HG02571 (cell line): ENCODE data around the gene NAIF1.
"Not testable (repeated sequence)": the region's sequence is repeated elsewhere in the genome, so short reads cannot be mapped to it uniquely, and the experiment has no call there.

ENCODE experiments used
- ATAC-seq: cut with Tn5 transposase; IDR thresholded peaks from one replicate; pipeline ENCODE4 v1.9.1; 2021; ENCODE audit warnings: mild to moderate bottlenecking, moderate library complexity; ENCODE audit not compliant: unreplicated experiment

The NAIF1 gene

DNA sequence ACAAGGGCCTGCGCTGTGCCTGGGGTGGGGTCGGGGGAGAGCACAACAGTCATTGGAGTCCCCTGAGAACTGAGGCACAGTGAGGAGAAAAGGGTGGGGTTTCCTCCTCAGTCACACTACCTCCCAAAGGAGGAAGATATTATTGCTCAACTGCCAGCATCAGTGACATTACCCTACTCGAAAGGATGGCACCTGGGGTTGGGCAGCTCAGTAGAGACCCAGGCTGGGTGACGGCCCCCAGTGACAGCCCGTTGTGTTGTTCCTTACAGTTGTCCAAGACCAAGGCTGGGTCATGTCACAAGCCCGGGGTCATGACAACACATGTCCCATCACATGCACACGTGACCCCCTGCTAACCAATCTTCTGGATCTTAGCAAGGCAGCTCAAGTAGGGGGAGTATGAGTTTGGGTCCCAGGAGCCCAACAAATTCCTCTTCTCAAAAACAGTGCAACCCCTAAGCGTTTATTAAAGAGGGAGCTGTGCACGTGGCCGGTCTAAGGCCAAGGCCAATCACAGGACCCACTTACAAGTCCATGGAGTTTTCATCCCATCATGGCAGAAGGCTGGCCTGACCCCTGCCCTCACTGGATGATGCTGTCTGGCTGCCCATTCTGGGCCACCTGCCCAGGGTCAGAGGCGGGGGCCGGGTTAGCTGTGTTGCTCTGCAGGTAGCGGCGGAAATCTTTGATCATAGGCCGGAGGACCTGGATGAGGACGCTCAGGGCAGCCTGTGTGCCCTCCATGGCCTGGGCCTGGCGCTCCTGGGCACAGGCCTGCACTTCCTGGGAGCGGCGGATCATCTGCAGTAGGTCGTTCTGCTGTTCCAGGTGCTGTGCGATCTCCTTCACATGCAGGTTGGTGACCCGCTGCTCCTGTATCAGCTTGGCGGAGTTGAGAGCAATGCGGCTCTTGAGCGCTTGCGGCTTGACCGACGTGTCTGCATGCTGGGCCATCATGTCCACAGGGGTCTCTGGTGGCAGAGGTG is 4.0 kb downstream of the NAIF1 start:
- ATAC-seq, result no peak

DNA sequence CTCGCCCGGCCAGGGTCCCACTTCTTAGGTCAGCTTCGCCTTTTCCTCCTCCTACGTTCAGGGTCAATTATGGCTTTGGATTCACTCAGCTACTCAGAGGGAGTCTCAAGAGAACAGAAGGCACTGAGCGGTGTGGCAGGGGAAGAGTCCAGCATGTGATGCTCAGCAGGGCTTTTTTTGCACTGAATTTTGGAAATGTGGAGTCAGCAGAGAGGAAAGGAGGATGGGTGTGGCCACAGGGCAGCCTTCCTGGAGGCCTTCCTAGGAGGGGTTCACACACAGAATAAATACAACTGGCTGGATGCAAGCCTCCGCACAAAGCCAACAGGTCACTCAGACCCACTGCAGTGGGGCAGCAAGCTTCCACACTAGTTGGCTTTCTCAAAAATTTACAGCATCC is 4.8 kb downstream of the NAIF1 start:
- no peak for ATAC-seq

DNA sequence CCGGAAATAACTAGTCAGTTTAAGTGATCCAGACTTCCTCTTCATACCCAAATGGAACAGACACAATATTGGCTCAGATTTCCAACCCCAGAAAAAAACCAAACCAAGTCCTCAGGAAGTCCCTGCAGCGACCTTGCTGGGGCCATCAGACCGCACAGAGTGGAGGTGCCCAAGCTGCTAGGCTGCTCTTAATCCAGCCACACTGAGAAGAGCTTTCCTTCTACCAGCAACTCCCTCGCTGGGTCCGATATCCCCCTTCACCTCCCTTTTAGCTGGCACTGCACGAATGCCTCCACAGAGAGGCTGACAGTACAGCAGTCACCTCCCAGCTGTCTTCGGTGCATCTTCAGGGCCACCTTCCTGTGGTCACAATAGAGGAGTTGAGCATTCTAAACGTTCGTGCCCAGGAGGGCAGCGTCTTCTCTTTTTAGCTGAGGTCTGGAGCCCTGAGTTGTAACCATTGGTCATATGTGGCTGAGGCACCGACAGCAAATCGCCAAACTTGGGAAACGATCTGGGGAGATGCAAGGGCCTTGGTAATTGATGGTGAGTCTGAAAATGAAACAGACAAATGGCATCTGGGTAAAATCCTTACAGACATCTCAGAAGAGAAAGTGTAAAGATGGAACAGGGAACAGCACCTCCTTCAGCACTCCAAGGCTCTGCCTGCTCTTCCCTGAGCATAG is 5.7 kb downstream of the NAIF1 start:
- ATAC-seq, result no peak

DNA sequence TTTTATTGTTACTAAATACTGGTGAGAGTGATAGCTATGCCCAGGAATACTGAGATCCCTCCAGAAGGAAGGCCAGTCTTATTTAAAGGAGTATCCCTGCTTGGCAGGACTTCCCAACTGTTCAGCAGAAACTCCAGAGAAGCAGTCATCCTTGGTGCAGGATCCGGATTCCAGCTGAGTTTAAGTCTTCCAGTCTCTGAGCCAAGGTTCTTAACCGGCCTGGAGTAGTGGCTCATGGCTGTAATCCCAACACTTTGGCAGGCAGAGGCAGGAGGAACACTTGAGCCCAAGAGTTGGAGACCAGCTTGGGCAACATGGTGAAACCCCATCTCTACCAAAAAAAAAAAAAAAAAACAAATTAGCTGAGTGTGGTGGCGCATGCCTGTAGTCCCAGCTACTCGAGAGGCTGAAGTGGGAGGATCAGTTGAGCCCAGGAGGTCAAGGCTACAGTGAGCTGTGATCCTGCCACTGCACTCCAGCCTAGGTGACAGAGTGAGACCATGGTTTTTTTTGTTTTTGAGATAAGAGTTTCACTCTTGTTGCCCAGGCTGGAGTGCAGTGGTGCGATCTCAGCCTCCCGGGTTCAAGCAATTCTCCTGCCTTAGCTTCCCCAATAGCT is 7.6 kb downstream of the NAIF1 start:
- ATAC-seq, result no peak

DNA sequence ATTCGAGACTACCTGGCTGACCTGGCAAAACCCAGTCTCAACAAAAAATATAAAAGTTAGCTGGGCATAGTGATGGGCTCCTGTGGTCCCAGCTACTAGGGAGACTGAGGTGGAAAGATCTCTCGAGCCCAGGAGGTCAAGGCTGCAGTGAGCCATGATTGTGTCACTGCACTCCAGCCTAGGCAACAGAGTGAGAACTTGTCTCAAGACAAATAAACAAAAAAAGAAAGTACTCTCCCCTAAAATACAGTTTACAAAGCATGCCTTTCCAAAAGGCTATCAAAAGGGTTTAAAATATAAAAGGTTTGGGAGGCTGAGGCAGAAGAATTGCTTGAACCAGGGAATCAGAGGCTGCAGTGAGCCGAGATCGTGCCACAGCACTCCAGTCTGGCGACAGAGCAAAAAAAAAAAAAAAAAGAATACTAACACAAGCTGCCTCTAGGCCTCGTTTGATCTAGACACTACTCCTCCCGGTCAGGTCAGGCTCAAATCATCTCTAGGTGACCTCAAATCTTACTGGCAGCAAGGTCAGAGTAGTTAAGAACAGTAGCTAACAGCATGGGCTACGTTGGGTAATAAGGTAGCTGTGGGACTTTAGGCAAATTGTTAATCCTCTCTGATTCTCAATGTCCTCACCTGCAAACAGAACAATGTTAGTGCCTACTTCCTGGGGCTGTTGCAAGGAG is 9.3 kb downstream of the NAIF1 start:
- ATAC-seq, result no peak

DNA sequence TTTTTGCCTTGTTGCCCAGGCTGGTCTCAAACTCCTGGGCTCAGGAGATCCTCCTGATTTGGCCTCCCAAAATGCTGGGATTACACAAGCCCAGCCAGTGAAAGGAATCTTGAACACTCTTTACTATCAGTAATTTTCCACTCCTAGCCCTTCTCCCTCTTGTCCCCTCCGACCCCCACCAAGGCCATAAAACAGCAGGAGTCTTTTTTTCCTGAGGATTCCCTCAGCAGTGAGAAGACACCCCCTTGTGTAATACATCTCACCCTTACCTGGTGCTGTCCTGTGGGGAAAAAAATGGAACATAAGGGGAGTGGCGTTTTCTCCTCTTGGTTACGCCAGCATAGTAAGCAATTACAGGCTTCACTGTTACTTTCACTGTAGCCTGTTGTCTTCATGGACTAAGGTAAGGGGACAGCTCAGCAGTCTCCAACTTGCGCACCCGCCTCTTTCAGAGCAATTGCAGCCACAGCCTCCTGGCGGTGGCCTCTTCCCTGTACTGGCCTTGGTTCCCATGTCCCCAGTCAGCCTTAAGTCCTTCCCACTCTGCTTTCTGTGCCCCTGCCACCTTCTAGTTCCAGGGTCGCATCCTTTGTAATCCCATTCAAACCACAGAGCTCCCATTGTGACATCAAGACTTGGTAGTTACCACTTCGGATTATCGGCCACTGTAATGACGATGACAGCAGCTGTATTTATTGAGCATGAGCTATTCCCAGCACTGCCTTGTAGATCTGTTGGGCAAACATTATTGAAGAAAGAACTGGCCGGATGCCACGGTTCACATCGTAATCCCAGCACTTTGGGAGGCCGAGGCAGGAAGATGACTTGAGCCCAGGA is 10.0 kb downstream of the NAIF1 start:
- no peak for ATAC-seq

DNA sequence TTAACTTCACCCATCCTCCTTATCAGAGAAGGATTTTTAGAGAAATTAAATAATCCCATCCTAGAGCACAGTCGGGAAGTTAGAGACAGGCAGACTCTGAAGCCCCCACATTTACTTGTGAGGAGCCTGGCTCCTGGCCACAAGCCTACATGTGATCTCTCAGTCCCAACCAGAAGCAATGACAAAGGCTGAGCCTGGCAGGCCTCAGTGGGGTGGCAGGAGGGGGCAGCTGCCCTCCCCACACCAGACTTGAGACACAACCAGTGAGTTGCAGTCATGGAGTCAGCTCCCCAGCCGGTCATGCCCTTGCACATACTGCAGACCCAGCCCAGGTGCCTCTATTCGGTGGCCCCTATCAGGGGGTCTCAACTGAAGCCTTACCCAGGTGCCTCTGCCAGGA is 11.0 kb downstream of the NAIF1 start:
- no peak for ATAC-seq

DNA sequence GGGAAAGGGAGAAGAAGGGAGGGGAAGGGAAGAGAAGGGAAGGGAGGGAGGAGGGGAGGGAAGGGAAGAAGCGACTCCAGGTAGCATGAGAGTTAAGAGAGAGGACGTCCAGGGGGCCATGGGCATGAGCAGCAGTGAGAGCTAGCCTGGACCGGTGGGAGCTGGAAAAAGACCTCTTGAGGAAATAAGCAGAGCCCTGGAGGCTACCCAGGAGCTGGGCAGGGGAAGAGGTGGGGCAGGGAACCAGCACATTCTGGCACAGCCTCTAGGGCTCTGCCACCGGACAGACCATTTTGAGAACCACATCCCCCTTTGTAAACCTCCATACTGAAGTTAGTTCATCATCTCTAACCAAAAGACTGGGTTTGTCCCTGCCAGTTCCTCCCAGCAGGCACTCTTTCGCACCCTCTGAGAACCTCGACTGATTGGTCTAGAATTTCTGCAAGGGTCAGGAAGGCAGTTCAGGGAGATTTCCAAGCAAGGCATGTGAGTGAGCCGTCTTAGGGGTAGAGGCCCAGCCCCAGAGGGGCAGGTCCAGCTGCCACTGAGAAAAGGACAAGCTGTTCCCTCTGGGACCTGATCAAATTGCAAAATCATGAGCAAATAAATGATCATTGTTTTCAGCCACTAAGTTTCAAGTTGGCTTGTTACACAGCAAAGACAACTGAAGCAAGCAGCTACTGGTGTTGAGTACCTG is 11.6 kb downstream of the NAIF1 start:
- no peak for ATAC-seq

DNA sequence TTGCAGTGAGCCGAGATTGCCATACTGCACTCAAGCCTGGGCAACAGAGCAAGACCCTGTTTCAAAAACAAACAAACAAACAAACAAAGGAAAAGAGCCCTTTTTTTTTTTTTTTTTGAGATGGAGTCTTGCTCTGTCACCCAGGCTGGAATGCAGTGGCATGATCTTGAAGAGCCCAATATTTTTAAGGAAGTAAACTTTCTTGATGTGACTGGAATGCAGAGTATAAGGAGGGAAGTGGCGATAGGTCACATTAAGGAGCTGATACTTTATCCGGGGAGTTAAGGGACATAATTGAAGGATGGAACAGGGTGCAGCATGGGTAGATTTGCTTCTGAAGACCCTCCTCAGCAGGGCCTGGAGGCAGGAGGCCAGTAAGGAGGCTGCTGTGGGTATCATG is 13.0 kb downstream of the NAIF1 start:
- ATAC-seq, result no peak

DNA sequence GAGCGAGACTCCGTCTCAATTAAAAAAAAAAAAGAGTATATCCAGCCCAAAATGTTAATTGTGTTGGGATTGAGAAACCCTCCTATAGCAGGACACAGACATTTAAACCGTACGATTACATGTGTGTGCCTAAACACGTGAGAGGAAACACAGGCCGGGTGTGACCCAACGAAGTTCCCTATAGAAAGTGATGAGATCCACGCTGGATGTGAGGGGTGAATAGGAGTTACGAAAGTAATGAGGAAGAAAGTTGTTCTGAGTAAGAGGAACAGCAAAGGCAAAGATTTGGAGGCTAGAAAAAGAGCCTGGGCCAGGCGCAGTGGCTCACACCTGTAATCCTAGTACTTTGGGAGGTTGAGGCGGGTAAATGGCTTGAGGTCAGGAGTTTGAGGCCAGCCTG is 13.6 kb downstream of the NAIF1 start:
- ATAC-seq, result no peak

DNA sequence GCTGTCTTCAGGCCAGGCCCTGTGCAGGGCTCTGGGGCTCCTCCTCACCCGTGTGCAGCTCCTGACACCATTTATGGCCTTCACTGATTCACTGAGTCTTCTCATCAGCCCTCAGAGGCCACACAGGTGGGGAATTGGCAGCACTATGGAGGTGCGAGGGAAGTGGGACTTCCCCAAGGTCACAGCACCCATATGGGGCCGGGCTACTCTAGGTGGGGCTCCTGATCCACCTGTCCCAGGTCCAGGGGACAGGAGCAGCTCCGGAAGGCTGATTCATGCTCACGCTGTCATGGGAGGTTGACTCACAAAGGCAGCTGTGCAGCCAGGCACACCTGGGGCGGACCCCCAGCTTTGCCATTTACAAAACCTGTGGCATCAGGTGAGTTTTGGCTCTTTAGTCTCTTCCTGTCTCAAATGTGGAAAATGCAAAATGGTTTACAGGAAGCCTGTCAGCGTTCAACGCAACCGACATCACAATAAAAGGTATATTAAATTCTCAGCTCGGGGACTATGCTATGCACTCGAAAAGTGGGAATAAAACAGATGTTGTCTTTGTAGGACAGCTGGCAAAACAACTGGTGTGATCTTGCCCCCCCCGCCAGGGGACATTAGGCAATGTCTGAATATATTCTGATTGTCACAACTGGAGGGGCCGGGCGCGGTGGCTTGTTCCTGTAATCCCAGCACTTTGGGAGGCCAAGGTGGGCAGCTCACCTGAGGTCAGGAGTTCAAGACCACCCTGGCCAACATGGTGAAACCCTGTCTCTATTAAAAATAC is 15.0 kb downstream of the NAIF1 start:
- no peak for ATAC-seq

DNA sequence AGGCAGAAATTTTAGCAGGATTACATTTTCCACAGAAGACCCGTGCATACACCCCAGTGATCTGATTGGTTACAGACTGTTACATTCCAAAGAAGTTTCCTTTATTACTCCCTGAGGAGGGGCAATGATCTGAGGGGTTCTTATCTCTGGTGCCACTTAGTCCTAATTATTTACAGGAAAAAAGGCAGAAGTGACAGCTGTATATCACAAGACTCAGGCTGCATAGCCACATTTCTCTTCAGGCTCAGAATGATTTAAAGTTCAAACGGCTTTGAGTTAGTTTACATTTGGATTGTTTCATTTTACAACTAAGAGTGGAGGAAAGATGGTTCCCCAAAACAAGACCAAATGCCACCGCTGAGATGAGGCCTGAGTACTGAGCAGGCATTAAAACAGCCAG is 17.3 kb downstream of the NAIF1 start:
- no peak for ATAC-seq

DNA sequence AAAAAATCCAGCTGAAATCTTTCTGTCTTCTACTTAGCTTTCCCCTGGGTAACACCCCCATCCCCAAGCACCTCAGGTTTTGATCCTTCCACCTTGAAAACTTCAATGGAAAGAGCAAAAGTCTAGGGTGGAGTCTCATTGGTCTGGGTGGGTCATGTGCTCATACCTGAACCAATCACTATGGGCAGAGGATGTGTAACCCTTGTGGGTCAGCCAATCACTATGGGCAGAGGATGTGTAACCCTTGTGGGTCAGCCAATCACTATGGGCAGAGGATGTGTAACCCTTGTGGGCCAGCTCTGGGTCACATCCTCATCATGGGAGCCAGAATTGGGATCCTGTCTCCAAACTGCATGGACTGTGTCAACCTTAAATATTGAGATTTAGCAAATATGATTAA is 18.5 kb downstream of the NAIF1 start:
- ATAC-seq, result no peak

DNA sequence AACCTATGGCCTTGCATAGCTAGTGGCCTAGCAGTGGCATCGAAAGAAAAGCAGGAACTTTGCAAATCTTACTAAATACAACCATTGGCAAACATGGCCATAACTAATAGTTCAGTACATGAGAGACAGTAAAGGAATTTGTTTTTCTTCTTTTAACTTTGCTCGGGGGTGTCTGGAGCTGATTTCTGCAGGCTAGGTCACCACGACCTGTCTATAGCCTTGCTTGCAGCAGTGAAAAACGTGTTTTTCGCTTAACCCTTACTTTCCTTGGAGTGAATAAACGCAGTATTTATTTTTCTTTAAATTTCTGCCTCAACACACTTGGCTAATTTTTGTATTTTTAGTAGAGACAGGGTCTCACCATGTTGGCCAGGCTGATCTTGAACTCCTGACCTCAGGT is 19.9 kb downstream of the NAIF1 start:
- ATAC-seq, result no peak

DNA sequence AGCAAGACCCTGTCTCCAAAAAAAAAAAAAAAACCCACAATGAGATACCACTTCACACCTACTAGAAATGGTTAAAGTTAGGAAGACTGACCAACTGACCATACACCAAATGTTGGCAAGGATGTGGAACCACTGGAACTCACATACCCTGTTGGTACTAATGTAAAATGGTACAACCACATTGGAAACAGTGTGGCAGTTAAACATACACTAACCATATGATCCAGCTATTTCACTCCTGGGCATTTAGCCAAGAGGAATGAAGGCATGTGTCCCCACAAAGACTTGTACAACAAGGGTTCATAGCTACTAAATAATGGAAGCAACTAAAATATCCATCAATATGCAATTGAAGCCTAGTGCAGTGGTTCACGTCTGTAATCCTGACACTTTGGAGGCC is 21.3 kb downstream of the NAIF1 start:
- ATAC-seq, result no peak

DNA sequence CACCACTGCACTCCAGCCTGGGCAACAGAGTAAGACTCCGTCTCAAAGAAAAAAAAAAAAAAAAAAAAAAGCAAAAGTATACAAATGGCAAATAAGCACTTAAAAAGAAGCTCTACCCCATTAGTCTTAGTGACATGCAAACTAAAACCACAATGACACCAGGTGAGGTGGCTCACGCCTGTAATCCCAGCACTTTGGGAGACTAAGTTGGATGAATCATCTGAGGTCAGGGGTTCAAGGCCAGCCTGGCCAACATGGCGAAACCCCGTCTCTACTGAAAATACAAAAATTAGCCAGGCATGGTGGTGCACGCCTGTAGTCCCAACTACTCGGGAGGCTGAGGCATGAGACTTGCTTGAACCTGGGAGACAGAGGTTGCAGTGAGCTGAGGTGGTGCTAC is 21.7 kb downstream of the NAIF1 start:
- ATAC-seq, result not testable (repeated sequence)

DNA sequence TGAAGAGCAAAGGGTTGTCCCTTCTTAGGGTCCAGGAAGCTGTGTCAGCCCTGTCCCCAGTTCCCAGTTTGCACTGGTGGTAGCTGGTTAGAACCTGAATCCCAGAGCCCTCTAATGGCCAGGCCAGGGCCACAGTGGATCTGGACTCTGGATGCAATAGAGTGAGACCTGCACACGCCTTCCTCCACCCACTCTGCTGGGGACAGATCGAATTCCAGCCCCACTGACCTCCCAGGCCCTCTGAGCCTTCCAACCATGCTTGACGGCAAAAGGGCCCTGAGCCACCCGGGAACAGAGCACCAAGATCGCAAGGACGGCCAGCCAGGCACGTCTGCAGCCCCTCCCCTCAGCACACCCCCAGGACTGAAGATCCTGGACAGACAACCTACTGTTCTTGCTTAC is 23.7 kb downstream of the NAIF1 start:
- ATAC-seq, result no peak

DNA sequence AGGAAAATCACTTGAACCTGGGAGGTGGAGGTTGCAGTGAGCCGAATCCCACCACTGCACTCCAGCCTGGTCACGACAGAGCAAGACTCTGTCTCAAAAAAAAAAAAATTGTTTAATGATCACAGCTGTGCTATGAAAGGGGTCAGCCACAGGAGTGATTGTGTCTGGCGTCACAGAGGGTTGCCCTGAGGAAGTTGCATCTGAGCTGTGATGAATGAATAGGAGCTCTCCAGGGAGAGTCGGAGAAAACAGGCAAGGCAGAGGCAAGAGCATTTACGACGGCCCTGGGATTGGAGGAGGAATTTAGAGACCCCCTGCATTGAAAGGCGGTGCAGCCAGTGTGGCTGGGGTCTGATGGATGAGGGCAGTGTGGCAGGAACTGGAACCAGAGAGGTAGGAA is 25.1 kb downstream of the NAIF1 start:
- no peak for ATAC-seq

DNA sequence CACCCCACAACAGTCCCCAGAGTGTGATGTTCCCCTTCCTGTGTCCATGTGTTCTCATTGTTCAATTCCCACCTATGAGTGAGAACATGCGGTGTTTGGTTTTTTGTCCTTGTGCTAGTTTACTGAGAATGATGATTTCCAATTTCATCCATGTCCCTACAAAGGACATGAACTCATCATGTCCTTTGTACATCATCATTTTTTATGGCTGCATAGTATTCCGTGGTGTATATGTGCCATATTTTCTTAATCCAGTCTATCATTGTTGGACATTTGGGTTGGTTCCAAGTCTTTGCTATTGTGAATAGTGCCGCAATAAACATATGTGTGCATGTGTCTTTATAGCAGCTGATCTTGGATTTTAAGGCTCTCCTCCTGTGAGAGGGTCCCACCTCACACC is 26.3 kb downstream of the NAIF1 start:
- not testable (repeated sequence) for ATAC-seq
